Measurements from ENCODE around the gene TTBK1. TPM values are rescaled to one million over a fixed set of nuclear protein-coding genes. Genes with fewer than 3 reads are reported as not detected.

Gene TTBK1
- total RNA-seq, 1 donor from 2014 or later: 0.09 TPM

GRCh38 chr6:43280234-43280633 is 37.0 kb downstream of the TTBK1 start:
- TF ChIP-seq, protein P1, sequence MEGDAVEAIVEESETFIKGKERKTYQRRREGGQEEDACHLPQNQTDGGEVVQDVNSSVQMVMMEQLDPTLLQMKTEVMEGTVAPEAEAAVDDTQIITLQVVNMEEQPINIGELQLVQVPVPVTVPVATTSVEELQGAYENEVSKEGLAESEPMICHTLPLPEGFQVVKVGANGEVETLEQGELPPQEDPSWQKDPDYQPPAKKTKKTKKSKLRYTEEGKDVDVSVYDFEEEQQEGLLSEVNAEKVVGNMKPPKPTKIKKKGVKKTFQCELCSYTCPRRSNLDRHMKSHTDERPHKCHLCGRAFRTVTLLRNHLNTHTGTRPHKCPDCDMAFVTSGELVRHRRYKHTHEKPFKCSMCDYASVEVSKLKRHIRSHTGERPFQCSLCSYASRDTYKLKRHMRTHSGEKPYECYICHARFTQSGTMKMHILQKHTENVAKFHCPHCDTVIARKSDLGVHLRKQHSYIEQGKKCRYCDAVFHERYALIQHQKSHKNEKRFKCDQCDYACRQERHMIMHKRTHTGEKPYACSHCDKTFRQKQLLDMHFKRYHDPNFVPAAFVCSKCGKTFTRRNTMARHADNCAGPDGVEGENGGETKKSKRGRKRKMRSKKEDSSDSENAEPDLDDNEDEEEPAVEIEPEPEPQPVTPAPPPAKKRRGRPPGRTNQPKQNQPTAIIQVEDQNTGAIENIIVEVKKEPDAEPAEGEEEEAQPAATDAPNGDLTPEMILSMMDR (IDR thresholded peaks at IDR 0.05): no peak
- DNase-seq (no peak), ATAC-seq (no peak)
- no peak overlapping the region for H3K4me3 ChIP-seq
- H3K36me3 ChIP-seq: no peaks in the 10 kb centered on the region
- H3K27ac ChIP-seq: no peak overlapping the region
- no peaks in the 10 kb centered on the region for H3K9me3 ChIP-seq
- peaks cover 39% of the 10 kb centered on the region for H3K27me3 ChIP-seq (ENCODE audit: low read depth)
- H3K4me1 ChIP-seq: peaks cover 14% of the 10 kb centered on the region
- intact Hi-C loops (cut with DNase I): no loop called here

DNA sequence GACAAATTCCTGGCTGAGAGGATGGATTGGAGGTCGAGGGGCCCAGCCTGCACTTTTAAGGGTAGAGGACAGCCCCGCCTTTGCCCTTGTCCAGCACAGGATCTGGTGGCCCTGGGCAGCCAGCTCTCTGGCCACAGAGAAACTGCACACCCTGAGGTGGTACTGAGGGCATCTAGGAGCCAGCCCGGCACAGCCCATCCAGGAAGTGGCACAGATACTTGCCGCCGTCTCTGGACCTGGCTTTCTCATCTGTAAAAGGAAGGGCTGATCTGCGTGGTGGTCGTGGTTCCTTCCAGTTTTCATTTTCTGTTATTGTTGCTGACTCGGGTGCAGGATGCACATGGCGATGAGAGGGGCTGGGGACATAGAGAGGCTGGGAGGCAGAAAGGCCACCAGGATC is 38.8 kb downstream of the TTBK1 start:
- intact Hi-C loops (cut with DNase I): no loop called here
- DNase-seq: no peak
- Histone ChIP-seq H3K36me3 (no peaks in the 10 kb centered on the region), H3K4me1 (no peaks in the 10 kb centered on the region), H3K4me3 (no peak overlapping the region), H3K27me3 (ENCODE audit: low read depth) (peaks cover 36% of the 10 kb centered on the region), H3K9me3 (no peaks in the 10 kb centered on the region), H3K27ac (no peak overlapping the region)
- TF ChIP-seq, protein P1 (IDR thresholded peaks at IDR 0.05): no peak
- ATAC-seq: no peak

GRCh38 chr6:43282636-43283513 is 39.6 kb downstream of the TTBK1 start:
- Histone ChIP-seq H3K27me3 (ENCODE audit: low read depth) (peaks cover 33% of the 10 kb centered on the region), H3K4me1 (no peaks in the 10 kb centered on the region), H3K27ac (no peak overlapping the region), H3K4me3 (no peak overlapping the region), H3K9me3 (no peaks in the 10 kb centered on the region), H3K36me3 (no peaks in the 10 kb centered on the region)
- ATAC-seq: no peak
- TF ChIP-seq, protein P1 (IDR thresholded peaks at IDR 0.05): no peak
- intact Hi-C loops (cut with DNase I): no loop called here
- DNase-seq: no peak

DNA sequence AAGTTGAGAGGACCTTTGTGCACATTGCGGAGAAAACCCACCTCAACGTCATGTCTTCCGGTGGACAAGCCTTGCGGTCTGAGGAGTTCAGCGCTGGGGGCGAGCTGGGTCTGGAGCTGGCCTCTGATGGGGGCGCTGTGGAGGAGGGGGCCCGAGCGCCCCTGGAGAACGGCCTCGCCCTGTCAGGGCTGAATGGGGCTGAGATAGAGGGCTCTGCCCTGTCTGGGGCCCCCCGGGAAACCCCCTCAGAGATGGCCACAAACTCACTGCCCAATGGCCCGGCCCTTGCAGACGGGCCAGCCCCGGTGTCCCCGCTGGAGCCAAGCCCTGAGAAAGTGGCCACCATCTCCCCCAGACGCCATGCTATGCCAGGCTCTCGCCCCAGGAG is 40.2 kb downstream of the TTBK1 start:
- DNase-seq (no peak), ATAC-seq (no peak)
- H3K9me3 ChIP-seq: no peaks in the 10 kb centered on the region
- no peaks in the 10 kb centered on the region for H3K4me1 ChIP-seq
- H3K27ac ChIP-seq: no peak overlapping the region
- H3K4me3 ChIP-seq: no peak overlapping the region
- H3K27me3 ChIP-seq (ENCODE audit: low read depth): peaks cover 33% of the 10 kb centered on the region
- H3K36me3 ChIP-seq: no peaks in the 10 kb centered on the region
- intact Hi-C loops (cut with DNase I): no loop called here
- TF ChIP-seq, protein P1 (IDR thresholded peaks at IDR 0.05): no peak

GRCh38 chr6:43283905-43284304 is 40.6 kb downstream of the TTBK1 start:
- intact Hi-C loops (cut with DNase I): no loop called here
- no peak for ATAC-seq
- H3K27me3 ChIP-seq (ENCODE audit: low read depth): peaks cover 33% of the 10 kb centered on the region

More at GRCh38 chr6:43283905-43284304, 40.6 kb downstream of the TTBK1 start:
- H3K4me3 ChIP-seq: no peak overlapping the region
- DNase-seq: no peak
- H3K9me3 ChIP-seq: no peaks in the 10 kb centered on the region
- TF ChIP-seq, protein P1 (IDR thresholded peaks at IDR 0.05): no peak
- H3K36me3 ChIP-seq: no peaks in the 10 kb centered on the region
- H3K27ac ChIP-seq: no peak overlapping the region
- H3K4me1 ChIP-seq: no peaks in the 10 kb centered on the region
